ENCODE measurements around the gene CFAP410. TPM values are rescaled to one million over a fixed set of nuclear protein-coding genes. Genes with fewer than 3 reads are reported as not detected.
"Not testable (repeated sequence)": the region's sequence is repeated elsewhere in the genome, so short reads cannot be mapped to it uniquely, and the experiment has no call there.

The CFAP410 gene
- total RNA-seq, 4 donors from 2014 or later, result 10.6 to 23.0 (median 20.0) TPM

DNA sequence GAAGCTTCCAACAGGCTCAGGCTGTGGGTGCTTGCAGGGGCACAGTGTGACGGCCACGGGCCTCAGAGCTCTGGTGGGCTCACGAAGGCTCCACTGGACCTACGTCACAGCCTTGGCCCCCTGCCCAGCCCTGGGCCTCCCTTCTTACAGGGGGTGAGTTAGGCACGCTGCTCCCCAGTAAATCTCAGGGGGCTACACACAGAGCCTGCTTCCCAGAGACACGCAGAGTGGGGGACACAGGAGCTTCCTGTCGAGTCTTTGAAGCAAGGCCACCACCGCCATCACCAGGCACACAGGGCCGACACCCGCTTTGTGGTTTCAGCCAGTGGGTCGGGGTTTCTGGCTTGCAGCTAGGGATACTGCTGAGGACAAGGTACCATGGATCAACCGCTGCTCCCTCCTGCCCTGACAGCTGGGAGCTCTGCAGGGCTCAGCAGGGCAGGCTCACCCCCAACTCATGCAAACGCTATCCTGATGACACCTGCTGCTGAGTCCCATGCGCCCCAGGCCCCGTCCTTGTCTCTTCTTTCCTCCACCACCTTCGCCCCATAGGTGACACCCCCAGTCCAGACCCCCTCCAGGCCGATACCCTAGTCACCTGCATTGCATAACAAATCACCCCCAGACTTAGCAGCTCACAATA is 5.5 kb upstream of the CFAP410 start:
- H3K36me3 ChIP-seq, result no peaks in the 10 kb centered on the region
- H3K9me3 ChIP-seq, result no peaks in the 10 kb centered on the region
- intact Hi-C loops (cut with DNase I; ENCODE audit: low total_unique reads), result no loop called here
- no peak overlapping the region for H3K4me3 ChIP-seq
- H3K27ac ChIP-seq, result no peak overlapping the region
- DNase-seq (no peak), ATAC-seq (no peak)
- in situ Hi-C loops (cut with MboI; ENCODE audit: low sequenced_read_pairs in 4 of 4), result loop anchor here in 1 of 4 donors (25.0 kb wide), 1 partner anchor 443 kb away; no protein-coding TSS in a partner anchor
- peaks cover 5% of the 10 kb centered on the region in 2 donors for H3K4me1 ChIP-seq
- TF ChIP-seq, protein P1, sequence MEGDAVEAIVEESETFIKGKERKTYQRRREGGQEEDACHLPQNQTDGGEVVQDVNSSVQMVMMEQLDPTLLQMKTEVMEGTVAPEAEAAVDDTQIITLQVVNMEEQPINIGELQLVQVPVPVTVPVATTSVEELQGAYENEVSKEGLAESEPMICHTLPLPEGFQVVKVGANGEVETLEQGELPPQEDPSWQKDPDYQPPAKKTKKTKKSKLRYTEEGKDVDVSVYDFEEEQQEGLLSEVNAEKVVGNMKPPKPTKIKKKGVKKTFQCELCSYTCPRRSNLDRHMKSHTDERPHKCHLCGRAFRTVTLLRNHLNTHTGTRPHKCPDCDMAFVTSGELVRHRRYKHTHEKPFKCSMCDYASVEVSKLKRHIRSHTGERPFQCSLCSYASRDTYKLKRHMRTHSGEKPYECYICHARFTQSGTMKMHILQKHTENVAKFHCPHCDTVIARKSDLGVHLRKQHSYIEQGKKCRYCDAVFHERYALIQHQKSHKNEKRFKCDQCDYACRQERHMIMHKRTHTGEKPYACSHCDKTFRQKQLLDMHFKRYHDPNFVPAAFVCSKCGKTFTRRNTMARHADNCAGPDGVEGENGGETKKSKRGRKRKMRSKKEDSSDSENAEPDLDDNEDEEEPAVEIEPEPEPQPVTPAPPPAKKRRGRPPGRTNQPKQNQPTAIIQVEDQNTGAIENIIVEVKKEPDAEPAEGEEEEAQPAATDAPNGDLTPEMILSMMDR (IDR thresholded peaks at IDR 0.05 in 4 of 5, conservative IDR thresholded peaks at IDR 0.05 in 1 of 5), result no peak
- peaks cover 8 to 21% (median 11%) of the 10 kb centered on the region in 3 donors for H3K27me3 ChIP-seq

DNA sequence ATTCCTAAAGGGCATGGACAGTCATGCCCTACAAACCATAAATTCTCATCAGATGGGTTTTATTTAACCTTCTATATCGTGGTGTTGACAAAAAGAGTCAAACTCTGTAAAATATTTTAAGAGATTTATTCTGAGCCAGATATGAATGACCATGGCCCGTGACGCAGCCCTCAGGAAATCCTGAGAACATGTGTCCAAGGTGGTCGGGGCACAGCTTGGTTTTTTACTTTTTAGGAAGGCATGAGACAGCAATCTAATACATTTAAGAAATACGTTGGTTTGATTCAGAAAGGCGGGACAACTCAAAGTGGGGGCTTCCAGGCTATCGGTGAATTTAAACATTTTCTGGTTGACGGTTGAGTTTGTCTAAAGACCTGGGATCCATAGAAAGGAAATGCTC is 3.8 kb upstream of the CFAP410 start:
- in situ Hi-C loops (cut with MboI; ENCODE audit: low sequenced_read_pairs in 4 of 4), result loop anchor here in 1 of 4 donors (25.0 kb wide), 1 partner anchor 444 kb away; no protein-coding TSS in a partner anchor
- H3K27me3 ChIP-seq; H3K36me3 ChIP-seq; DNase-seq; ATAC-seq; H3K9me3 ChIP-seq; intact Hi-C loops (cut with DNase I; ENCODE audit: low total_unique reads); H3K27ac ChIP-seq; H3K4me3 ChIP-seq: not testable (repeated sequence)
- peaks cover 6 to 12% of the 10 kb centered on the region in 2 donors for H3K4me1 ChIP-seq

DNA sequence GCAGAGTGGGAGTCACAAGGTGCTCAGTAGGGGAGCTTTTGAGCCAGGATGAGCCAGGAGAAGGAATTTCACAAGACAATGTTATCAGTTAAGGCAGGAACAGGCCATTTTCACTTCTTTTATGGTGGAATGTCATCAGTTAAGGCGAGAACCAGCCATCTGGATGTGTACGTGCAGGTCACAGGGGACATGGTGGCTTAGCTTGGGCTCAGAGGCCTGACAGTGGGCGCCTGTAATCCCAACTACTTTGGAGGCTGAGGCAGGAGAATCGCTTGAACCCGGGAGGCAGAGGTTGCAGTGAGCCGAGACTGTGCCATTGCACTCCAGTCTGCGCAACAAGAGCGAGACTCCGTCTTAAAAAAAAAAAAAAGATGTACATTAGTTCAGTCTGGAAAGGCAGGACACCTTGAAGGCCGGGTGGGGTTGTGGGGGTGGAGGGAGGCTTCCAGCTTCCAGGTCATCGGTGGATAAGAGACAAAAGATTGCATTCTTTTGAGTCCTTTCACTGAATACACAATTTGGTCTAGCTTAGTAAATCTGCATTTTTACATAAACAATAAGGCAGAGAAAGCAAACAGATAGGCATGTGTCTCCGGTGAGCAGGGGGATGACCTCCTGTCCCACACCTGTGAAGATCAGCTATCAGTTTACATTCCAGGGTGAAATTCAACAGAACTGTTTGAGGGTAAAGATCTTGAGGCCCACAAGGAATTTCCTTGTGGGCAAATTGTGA is 2.7 kb upstream of the CFAP410 start:
- H3K9me3 ChIP-seq; ATAC-seq; H3K4me3 ChIP-seq; H3K36me3 ChIP-seq; H3K27ac ChIP-seq; DNase-seq; H3K27me3 ChIP-seq; intact Hi-C loops (cut with DNase I; ENCODE audit: low total_unique reads): not testable (repeated sequence)
- in situ Hi-C loops (cut with MboI; ENCODE audit: low sequenced_read_pairs in 4 of 4), result loop anchor here in 1 of 4 donors (25.0 kb wide), 1 partner anchor 445 kb away; no protein-coding TSS in a partner anchor
- peaks cover 9 to 16% of the 10 kb centered on the region in 2 donors for H3K4me1 ChIP-seq

GRCh38 chr21:44337941-44338895 is 972 bp downstream of the CFAP410 start:
- Histone ChIP-seq H3K4me3 (peak overlapping the region; percentile 48 to 69 (median 62)), H3K27me3 (no peaks in the 10 kb centered on the region), H3K4me1 (peaks cover 9 to 16% of the 10 kb centered on the region in 2 donors), H3K9me3 (no peaks in the 10 kb centered on the region), H3K36me3 (peaks cover 0 to 4% of the 10 kb centered on the region in 2 donors), H3K27ac (peak overlapping the region; percentile 83 to 89 (median 86))
- intact Hi-C loops (cut with DNase I; ENCODE audit: low total_unique reads) (loop anchor here (2.0 to 10.0 kb wide), 7 partner anchors 37 to 1987 kb away; partner anchors contain the start of genes C21orf58, PCNT, PFKL and PTTG1IP), in situ Hi-C loops (cut with MboI; ENCODE audit: low sequenced_read_pairs in 4 of 4) (loop anchor here in 1 of 4 donors (25.0 kb wide), 1 partner anchor 449 kb away; no protein-coding TSS in a partner anchor)
- ATAC-seq, result peak; percentile 61 to 66
- peak; percentile 28 to 70 for DNase-seq
- TF ChIP-seq POLR2A (IDR thresholded peaks at IDR 0.05), result peak in 1 of 2 donors; percentile 8
- TF ChIP-seq, protein P1 (IDR thresholded peaks at IDR 0.05 in 4 of 5, conservative IDR thresholded peaks at IDR 0.05 in 1 of 5), result peak in 4 of 5 experiments; percentile 52 to 55 (median 52)

GRCh38 chr21:44337449-44337848 is 1.7 kb downstream of the CFAP410 start:
- peaks cover 0 to 4% of the 10 kb centered on the region in 2 donors for H3K36me3 ChIP-seq
- intact Hi-C loops (cut with DNase I; ENCODE audit: low total_unique reads), result loop anchor here (5.0 to 10.0 kb wide), 4 partner anchors 480 to 1987 kb away; partner anchors contain the start of genes C21orf58, PCNT, RRP1 and SUMO3
- H3K27ac ChIP-seq, result peak overlapping the region in 3 of 4 donors; percentile 83 to 86 (median 86)
- DNase-seq (no peak), ATAC-seq (no peak)
- no peak overlapping the region for H3K4me3 ChIP-seq
- in situ Hi-C loops (cut with MboI; ENCODE audit: low sequenced_read_pairs in 4 of 4), result loop anchor here in 1 of 4 donors (25.0 kb wide), 1 partner anchor 450 kb away; no protein-coding TSS in a partner anchor
- H3K9me3 ChIP-seq, result no peaks in the 10 kb centered on the region
- no peaks in the 10 kb centered on the region for H3K27me3 ChIP-seq
- TF ChIP-seq, protein P1 (IDR thresholded peaks at IDR 0.05 in 4 of 5, conservative IDR thresholded peaks at IDR 0.05 in 1 of 5), result no peak
- TF ChIP-seq POLR2A (IDR thresholded peaks at IDR 0.05), result no peak
- peaks cover 9 to 16% of the 10 kb centered on the region in 2 donors for H3K4me1 ChIP-seq
